Bronchus fibroblast of lung (primary cell): ENCODE measurements around the gene LCE2A. TPM values are rescaled to one million over a fixed set of nuclear protein-coding genes. Genes with fewer than 3 reads are reported as not detected.

Source experiments
- total RNA-seq: library from RNA; depleted of rRNA; stranded (reverse); fragments of >200 nt; gene quantifications from 2 replicates; pipeline ENCODE4 v1.2.3, GENCODE V29; 2015

The LCE2A gene
- not detected in 2 replicates for total RNA-seq

GRCh38 chr1:152697701-152698600 lies at the start of gene LCE2A:
TSS of gene LCE2A (plus strand) at chr1:152698345. CDS start at chr1:152698902, 557 bp downstream.

GRCh38 chr1:152663098-152663497 lies 35.0 kb upstream of the LCE2A start, which contains the start of gene LCE2D:
TSS of gene LCE2D (plus strand) at chr1:152663380. CDS start at chr1:152664106, 726 bp downstream.

GRCh38 chr1:152674983-152675382 lies 23.2 kb upstream of the LCE2A start, which contains the start of gene LCE2C:
TSS of gene LCE2C (plus strand) at chr1:152675279. CDS start at chr1:152676016, 737 bp downstream.

GRCh38 chr1:152685823-152686222 lies 12.3 kb upstream of the LCE2A start, which contains the start of gene LCE2B:
TSS of gene LCE2B (plus strand) at chr1:152686123. CDS start at chr1:152686844, 721 bp downstream.

GRCh38 chr1:152707860-152708259 lies 9.7 kb downstream of the LCE2A start, which contains the start of gene LCE4A:
TSS of gene LCE4A (plus strand) at chr1:152708160. CDS start at chr1:152709076, 916 bp downstream.

Other genes starting within 250 kb of the LCE2A start
- not detected in 2 replicates for gene LCE5A, start 187.5 kb upstream of the LCE2A start, total RNA-seq
- not detected in 2 replicates for gene CRCT1, start 183.9 kb upstream of the LCE2A start, total RNA-seq
- gene LCE3E, start 131.6 kb upstream of the LCE2A start, total RNA-seq, result not detected in 2 replicates
- gene LCE3D, start 117.8 kb upstream of the LCE2A start, total RNA-seq, result not detected in 2 replicates
- not detected in 2 replicates for gene LCE3C, start 98.1 kb upstream of the LCE2A start, total RNA-seq
- gene LCE3B, start 84.5 kb upstream of the LCE2A start, total RNA-seq, result not detected in 2 replicates
- not detected in 2 replicates for gene LCE3A, start 75.2 kb upstream of the LCE2A start, total RNA-seq
- not detected in 2 replicates for gene LCE2D, start 35.0 kb upstream of the LCE2A start, total RNA-seq
- not detected in 2 replicates for gene LCE2C, start 23.1 kb upstream of the LCE2A start, total RNA-seq
- not detected in 2 replicates for gene LCE2B, start 12.2 kb upstream of the LCE2A start, total RNA-seq
- gene LCE4A, start 9.8 kb downstream of the LCE2A start, total RNA-seq, result not detected in 2 replicates
- gene KPRP, start 59.7 kb downstream of the LCE2A start, total RNA-seq, result not detected in 2 replicates
- gene LCE1F, start 76.8 kb downstream of the LCE2A start, total RNA-seq, result not detected in 2 replicates
- not detected in 2 replicates for gene LCE1E, start 87.9 kb downstream of the LCE2A start, total RNA-seq
- gene LCE1D, start 98.4 kb downstream of the LCE2A start, total RNA-seq, result not detected in 2 replicates
- not detected in 2 replicates for gene LCE1C, start 108.3 kb downstream of the LCE2A start, total RNA-seq
- gene LCE1B, start 113.6 kb downstream of the LCE2A start, total RNA-seq, result not detected in 2 replicates
- gene LCE1A, start 129.1 kb downstream of the LCE2A start, total RNA-seq, result not detected in 2 replicates
- not detected in 2 replicates for gene LCE6A, start 144.5 kb downstream of the LCE2A start, total RNA-seq
- gene LCE7A, start 161.7 kb downstream of the LCE2A start, total RNA-seq, result not detected in 2 replicates
- not detected in 2 replicates for gene SMCP, start 180.0 kb downstream of the LCE2A start, total RNA-seq
- gene IVL, start 210.2 kb downstream of the LCE2A start, total RNA-seq, result not detected in 2 replicates
- gene SPRR5, start 248.9 kb downstream of the LCE2A start, total RNA-seq, result not detected in 2 replicates